ENCODE data around the gene IVD.

IVD gene

GRCh38 chr15:40461958-40462357, 56.4 kb downstream of the IVD start:
- no peak for DNase-seq

GRCh38 chr15:40463279-40463678, 57.7 kb downstream of the IVD start:
- DNase-seq = no peak

GRCh38 chr15:40463886-40464545, 58.4 kb downstream of the IVD start:
- DNase-seq = no peak

GRCh38 chr15:40464595-40465185, 59.1 kb downstream of the IVD start:
- DNase-seq = peak; percentile 6

GRCh38 chr15:40465939-40466338, 60.3 kb downstream of the IVD start:
- DNase-seq = no peak

- no peak for DNase-seq
Observed at GRCh38 chr15:40466426-40467260, 61.0 kb downstream of the IVD start.

- no peak for DNase-seq
Observed at GRCh38 chr15:40467261-40467615, 61.6 kb downstream of the IVD start.

- DNase-seq = no peak
Observed at GRCh38 chr15:40468898-40469331, 63.3 kb downstream of the IVD start.

- no peak for DNase-seq
Observed at GRCh38 chr15:40469776-40470390, 64.3 kb downstream of the IVD start.

GRCh38 chr15:40470423-40471104, 65.0 kb downstream of the IVD start, which contains the start of gene CHST14:
Gene CHST14, plus strand, starts transcription at chr15:40470984. Its CDS starts 230 bp downstream, at chr15:40471214.
- DNase-seq = peak; percentile 57

All from RPMI8226 (cell line).